Neutrophil (primary cell): ENCODE data around the gene GNAI3.

Experiments
- H3K27ac ChIP-seq: fragments of 200-600 bp; sonication (generic); 2 replicates; pipeline ENCODE4 v1.5.1; 2016; ENCODE audit warnings: mild to moderate bottlenecking, moderate library complexity
- H3K27me3 ChIP-seq: fragments of 200-600 bp; sonication (generic); 2 replicates; pipeline ENCODE4 v1.6.0; 2016; ENCODE audit warnings: mild to moderate bottlenecking
- H3K36me3 ChIP-seq: fragments of 200-600 bp; sonication (generic); 2 replicates; pipeline ENCODE4 v1.5.1; 2017
- H3K4me1 ChIP-seq, 2 experiments: fragments of 200-600 bp in 1 of 2; sonication (generic) in 1 of 2; 1 replicate in 1 of 2; 2 replicates in 1 of 2; pipeline versions ENCODE4 v1.5.1 to v1.6.1; 2013 to 2016; ENCODE audit warnings: low read depth in 1 of 2, low read length in 1 of 2, mild to moderate bottlenecking in 1 of 2, moderate library complexity in 1 of 2; ENCODE audit not compliant: control insufficient read depth in 1 of 2, insufficient read depth in 1 of 2
- H3K4me3 ChIP-seq, 2 experiments: fragments of 200-600 bp in 1 of 2; sonication (generic) in 1 of 2; 1 replicate in 1 of 2; 2 replicates in 1 of 2; pipeline ENCODE4 v1.5.1; 2013 to 2016; ENCODE audit warnings: low read depth in 1 of 2, low read length in 1 of 2, mild to moderate bottlenecking in 1 of 2, moderate library complexity in 1 of 2
- H3K9me3 ChIP-seq: fragments of 200-600 bp; sonication (generic); 2 replicates; pipeline ENCODE4 v1.5.1; 2016
- CTCF ChIP-seq: fragments of 200-600 bp; sonication (generic); IDR thresholded peaks from 2 replicates; pipeline ENCODE4 v1.5.1; 2016; ENCODE audit warnings: antibody characterized with exemption

Gene GNAI3

DNA sequence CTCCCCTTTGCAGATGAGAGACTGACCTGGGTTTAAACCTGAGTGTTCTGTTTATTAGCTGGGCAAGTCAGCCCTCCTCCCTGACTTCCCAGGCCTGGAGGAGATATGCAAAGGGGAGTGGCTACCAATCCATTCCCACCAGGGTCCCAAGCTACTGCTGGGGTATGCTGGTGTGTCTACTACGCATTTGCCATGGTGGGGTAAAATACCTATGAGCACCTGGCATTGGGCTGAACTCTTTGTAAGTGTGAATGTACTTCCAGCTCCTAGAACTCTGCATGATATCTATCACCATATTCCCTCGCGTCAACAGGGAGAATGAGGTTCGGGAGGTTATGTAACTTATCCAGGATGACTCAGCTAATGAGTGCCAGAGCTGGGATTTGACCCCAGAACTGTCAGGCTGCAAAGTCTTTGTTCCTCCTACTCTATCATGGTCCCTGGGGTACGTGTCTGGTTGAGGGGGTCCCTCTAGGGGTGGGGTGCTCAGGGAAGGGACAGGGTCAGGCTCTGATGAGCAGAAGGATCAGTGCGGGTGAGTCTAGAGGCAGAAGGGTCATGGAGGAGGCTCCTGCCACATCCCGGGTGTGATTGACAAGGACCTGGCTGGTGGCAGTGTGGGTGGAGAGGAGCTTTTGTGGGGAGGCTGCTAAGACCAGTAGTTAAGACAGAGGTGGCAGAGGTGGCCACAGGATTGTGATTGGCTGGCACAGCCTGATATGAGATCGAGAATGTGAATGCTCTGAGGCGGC is 88.0 kb downstream of the GNAI3 start:
- Histone ChIP-seq H3K27ac (no peak overlapping the region), H3K4me3 (no peak overlapping the region), H3K9me3 (no peaks in the 10 kb centered on the region), H3K36me3 (peaks cover 18% of the 10 kb centered on the region), H3K4me1 (peaks cover 6 to 12% of the 10 kb centered on the region in 2 experiments), H3K27me3 (peaks cover 6% of the 10 kb centered on the region)
- no peak for TF ChIP-seq CTCF

DNA sequence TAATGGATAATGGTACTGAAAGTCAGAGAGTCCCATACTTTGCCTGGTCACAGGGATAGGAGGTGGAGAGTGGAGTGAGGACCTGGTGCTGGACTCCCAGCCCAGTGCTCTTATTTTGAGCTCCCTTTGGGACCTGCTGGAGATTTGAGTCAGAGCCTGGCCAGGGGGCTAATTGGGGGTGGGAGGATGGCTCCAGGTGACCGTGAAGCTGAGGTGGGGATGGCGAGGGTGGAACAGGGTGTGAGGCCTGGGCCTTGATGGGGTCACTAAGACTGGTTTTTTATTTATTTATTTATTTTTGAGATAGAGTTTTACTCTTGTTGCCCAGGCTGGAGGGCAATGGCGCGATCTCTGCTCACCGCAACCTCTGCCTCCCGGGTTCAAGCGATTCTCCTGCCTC is 89.0 kb downstream of the GNAI3 start:
- Histone ChIP-seq H3K27me3 (peaks cover 6% of the 10 kb centered on the region), H3K27ac (no peak overlapping the region), H3K4me1 (peaks cover 6 to 12% of the 10 kb centered on the region in 2 experiments), H3K36me3 (peaks cover 7% of the 10 kb centered on the region), H3K9me3 (no peaks in the 10 kb centered on the region), H3K4me3 (no peak overlapping the region)
- TF ChIP-seq CTCF: no peak

GRCh38 chr1:109639063-109639840 is 90.8 kb downstream of the GNAI3 start:
- Histone ChIP-seq H3K4me1 (peaks cover 6 to 19% of the 10 kb centered on the region in 2 experiments), H3K27ac (no peak overlapping the region), H3K36me3 (no peaks in the 10 kb centered on the region), H3K27me3 (peaks cover 6% of the 10 kb centered on the region), H3K9me3 (no peaks in the 10 kb centered on the region), H3K4me3 (no peak overlapping the region)
- no peak for TF ChIP-seq CTCF

- Histone ChIP-seq H3K4me1 (peaks cover 6 to 15% of the 10 kb centered on the region in 2 experiments), H3K27ac (no peak overlapping the region), H3K4me3 (no peak overlapping the region)
Observed at GRCh38 chr1:109639841-109640184, 91.4 kb downstream of the GNAI3 start.

GRCh38 chr1:109640285-109640865 is 92.0 kb downstream of the GNAI3 start:
- peak; percentile 96 for TF ChIP-seq CTCF
- H3K27me3 ChIP-seq: peaks cover 6% of the 10 kb centered on the region
- H3K4me3 ChIP-seq: no peak overlapping the region
- peaks cover 6 to 15% of the 10 kb centered on the region in 2 experiments for H3K4me1 ChIP-seq
- no peaks in the 10 kb centered on the region for H3K9me3 ChIP-seq
- no peaks in the 10 kb centered on the region for H3K36me3 ChIP-seq
- H3K27ac ChIP-seq: no peak overlapping the region

More at GRCh38 chr1:109639841-109640184, 91.4 kb downstream of the GNAI3 start:
- no peak for TF ChIP-seq CTCF
- Histone ChIP-seq H3K9me3 (no peaks in the 10 kb centered on the region), H3K36me3 (no peaks in the 10 kb centered on the region), H3K27me3 (peaks cover 6% of the 10 kb centered on the region)
